ENCODE measurements around the gene CHRM3. TPM values are rescaled to one million over a fixed set of nuclear protein-coding genes. Genes with fewer than 3 reads are reported as not detected.

The CHRM3 gene
- total RNA-seq, 4 donors from 2014 or later: 0.69 to 10.9 (median 5.2) TPM

GRCh38 chr1:239388578-239388977 is 2.2 kb downstream of the CHRM3 start:
- DNase-seq (ENCODE audit: low spot score in 2 of 2): no peak
- no peak overlapping the region for H3K4me3 ChIP-seq (ENCODE audit: low read depth, poor library complexity, severe bottlenecking)

DNA sequence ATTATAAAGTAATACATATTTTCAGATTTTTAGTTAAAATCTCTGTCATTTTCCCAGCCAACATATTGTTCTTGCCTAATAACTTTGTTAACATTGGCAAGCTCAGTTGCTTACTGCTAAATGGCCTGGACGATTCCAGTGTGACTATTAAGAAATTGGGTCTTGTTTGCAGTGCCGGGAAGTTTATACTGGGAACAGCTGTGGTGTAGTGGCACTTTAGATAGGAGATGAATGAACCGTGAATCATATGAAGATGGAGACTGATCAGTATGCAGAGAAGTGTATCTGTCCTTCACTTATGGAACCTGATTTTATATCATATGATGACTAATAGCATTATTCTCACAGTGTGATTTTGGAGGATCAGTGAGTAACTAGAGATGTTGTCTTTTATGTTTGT is 3.3 kb downstream of the CHRM3 start:
- TF ChIP-seq CTCF (IDR thresholded peaks at IDR 0.05): no peak
- no peak for TF ChIP-seq POLR2A (IDR thresholded peaks at IDR 0.05)
- DNase-seq (ENCODE audit: low spot score in 2 of 2): no peak
- H3K4me3 ChIP-seq (ENCODE audit: low read depth, poor library complexity, severe bottlenecking): no peak overlapping the region
- intact Hi-C loops (cut with DNase I; ENCODE audit: low total_unique reads): no loop called here
- WGBS, 2 donors: 57 to 64% methylated on average over 3 of the region's 3 CpGs

More at GRCh38 chr1:239388578-239388977, 2.2 kb downstream of the CHRM3 start:
- intact Hi-C loops (cut with DNase I; ENCODE audit: low total_unique reads): no loop called here
- TF ChIP-seq CTCF (IDR thresholded peaks at IDR 0.05): no peak
- TF ChIP-seq POLR2A (IDR thresholded peaks at IDR 0.05): no peak
- 37 to 50% methylated on average over 9 of the region's 9 CpGs for WGBS, 2 donors

DNA sequence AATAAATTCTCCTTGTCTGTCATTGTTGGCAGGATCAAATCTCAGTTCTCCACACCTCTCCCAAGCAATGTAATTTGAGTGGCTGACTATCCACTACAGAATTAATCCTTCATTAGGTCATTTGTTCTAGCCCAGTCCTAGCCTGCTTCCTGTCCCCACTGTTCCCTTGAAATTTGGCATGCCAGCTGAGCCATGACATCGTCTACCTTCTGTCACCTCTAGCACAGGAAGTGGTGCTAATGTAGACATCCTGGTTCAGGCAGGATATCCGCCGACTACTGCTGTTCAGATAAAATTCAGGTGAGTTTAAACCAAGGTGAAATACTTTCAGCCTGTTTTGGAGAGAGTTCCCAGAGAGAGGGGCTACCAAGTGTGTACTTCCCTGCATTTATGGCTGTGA is 5.9 kb downstream of the CHRM3 start:
- TF ChIP-seq POLR2A (IDR thresholded peaks at IDR 0.05): no peak
- no peak for TF ChIP-seq CTCF (IDR thresholded peaks at IDR 0.05)
- no peak for DNase-seq (ENCODE audit: low spot score in 2 of 2)
- intact Hi-C loops (cut with DNase I; ENCODE audit: low total_unique reads): no loop called here
- WGBS, 2 donors: 52 to 66% methylated on average over 3 of the region's 3 CpGs
- H3K4me3 ChIP-seq (ENCODE audit: low read depth, poor library complexity, severe bottlenecking): no peak overlapping the region

GRCh38 chr1:239394107-239394506 is 7.7 kb downstream of the CHRM3 start:
- DNase-seq (ENCODE audit: low spot score in 2 of 2): no peak
- TF ChIP-seq CTCF (IDR thresholded peaks at IDR 0.05) (no peak), POLR2A (IDR thresholded peaks at IDR 0.05) (no peak)
- WGBS, 2 donors: 38 to 48% methylated on average over 2 of the region's 2 CpGs
- no peak overlapping the region for H3K4me3 ChIP-seq (ENCODE audit: low read depth, poor library complexity, severe bottlenecking)
- intact Hi-C loops (cut with DNase I; ENCODE audit: low total_unique reads): no loop called here

- TF ChIP-seq POLR2A (IDR thresholded peaks at IDR 0.05) (no peak), CTCF (IDR thresholded peaks at IDR 0.05) (no peak)
- WGBS, 2 donors: 83 to 85% methylated on average over 6 of the region's 6 CpGs
- intact Hi-C loops (cut with DNase I; ENCODE audit: low total_unique reads): no loop called here
- no peak overlapping the region for H3K4me3 ChIP-seq (ENCODE audit: low read depth, poor library complexity, severe bottlenecking)
- no peak for DNase-seq (ENCODE audit: low spot score in 2 of 2)
Measured at GRCh38 chr1:239413916-239414315, 27.5 kb downstream of the CHRM3 start.

DNA sequence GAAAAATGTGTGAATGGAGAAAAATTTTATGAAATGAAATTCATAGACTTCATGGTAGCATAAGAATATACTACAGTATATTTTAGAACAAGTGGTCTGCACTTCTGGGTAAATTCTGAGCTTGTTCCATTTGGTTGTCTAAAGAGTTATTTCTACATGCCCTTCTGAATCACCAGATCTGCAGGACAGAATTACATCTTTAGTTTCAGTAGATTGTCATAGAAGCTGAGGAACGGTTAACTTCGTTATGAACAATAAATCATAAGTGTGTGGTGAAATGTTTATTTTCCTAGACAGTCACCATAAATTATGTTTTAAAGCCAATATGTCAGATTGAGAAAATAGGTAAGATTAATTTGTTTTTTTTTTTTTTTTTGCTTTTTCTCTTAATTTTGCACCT is 30.9 kb downstream of the CHRM3 start:
- TF ChIP-seq POLR2A (IDR thresholded peaks at IDR 0.05) (no peak), CTCF (IDR thresholded peaks at IDR 0.05) (no peak)
- intact Hi-C loops (cut with DNase I; ENCODE audit: low total_unique reads): no loop called here
- DNase-seq (ENCODE audit: low spot score in 2 of 2): no peak
- no peak overlapping the region for H3K4me3 ChIP-seq (ENCODE audit: low read depth, poor library complexity, severe bottlenecking)
- WGBS, 2 donors: 38 to 45% methylated on average over 2 of the region's 2 CpGs
